ENCODE results near the gene RNASE7.

The RNASE7 gene

DNA sequence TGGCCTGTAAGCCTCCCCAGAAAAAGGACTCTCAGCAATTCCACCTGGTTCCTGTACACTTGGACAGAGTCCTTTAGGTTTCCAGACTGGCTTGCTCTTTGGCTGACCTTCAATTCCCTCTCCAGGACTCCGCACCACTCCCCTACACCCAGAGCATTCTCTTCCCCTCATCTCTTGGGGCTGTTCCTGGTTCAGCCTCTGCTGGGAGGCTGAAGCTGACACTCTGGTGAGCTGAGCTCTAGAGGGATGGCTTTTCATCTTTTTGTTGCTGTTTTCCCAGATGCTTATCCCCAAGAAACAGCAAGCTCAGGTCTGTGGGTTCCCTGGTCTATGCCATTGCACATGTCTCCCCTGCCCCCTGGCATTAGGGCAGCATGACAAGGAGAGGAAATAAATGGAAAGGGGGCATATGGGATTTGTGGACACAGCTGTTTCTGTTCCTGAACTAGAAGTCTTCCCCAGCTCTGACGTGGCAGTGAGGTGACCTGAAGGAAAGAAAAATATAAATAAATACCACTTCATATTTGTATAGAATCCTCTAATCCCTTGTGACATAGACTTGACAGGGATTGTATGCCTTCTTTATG, 1.3 kb downstream of the RNASE7 start:
- TF ChIP-seq, protein P1, sequence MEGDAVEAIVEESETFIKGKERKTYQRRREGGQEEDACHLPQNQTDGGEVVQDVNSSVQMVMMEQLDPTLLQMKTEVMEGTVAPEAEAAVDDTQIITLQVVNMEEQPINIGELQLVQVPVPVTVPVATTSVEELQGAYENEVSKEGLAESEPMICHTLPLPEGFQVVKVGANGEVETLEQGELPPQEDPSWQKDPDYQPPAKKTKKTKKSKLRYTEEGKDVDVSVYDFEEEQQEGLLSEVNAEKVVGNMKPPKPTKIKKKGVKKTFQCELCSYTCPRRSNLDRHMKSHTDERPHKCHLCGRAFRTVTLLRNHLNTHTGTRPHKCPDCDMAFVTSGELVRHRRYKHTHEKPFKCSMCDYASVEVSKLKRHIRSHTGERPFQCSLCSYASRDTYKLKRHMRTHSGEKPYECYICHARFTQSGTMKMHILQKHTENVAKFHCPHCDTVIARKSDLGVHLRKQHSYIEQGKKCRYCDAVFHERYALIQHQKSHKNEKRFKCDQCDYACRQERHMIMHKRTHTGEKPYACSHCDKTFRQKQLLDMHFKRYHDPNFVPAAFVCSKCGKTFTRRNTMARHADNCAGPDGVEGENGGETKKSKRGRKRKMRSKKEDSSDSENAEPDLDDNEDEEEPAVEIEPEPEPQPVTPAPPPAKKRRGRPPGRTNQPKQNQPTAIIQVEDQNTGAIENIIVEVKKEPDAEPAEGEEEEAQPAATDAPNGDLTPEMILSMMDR (IDR thresholded peaks at IDR 0.05; ENCODE audit: low read length, missing control alignments), result no peak
- DNase-seq (ENCODE audit: low read depth), result no peak
- no peak overlapping the region for H3K4me3 ChIP-seq (replicated peaks; ENCODE audit: low read depth, low read length)

DNA sequence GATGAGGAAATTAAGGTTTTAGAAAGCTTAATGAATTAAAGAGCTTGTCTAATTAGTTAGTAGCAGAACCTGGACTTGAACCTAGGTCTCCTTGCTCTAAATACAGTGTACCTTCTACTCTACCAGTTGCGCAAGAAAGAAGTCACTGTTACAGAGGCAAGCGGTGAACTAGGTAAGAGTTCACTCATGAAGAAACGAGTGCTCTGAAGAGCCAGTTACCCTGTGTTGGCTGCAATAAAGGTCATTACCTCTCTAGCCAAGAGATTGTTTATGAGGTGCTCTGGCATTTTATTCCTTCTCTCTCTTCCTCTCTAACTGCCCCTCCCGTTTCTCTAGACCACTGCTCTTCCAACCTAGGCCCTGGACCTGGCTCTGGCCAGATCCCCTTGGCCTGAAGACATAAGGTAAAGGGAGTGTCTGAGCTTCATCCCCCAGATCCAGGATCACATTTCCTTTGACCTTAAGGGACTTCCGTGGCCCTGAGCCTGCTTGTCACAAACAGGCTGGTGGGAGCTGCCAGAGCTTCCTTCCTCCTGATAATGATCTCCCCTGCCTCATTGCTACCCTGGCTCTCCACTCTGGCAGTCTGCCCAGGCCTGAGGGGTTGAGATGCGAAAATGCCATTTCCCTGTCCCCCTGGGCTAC, 1.9 kb downstream of the RNASE7 start:
- DNase-seq (ENCODE audit: low read depth), result no peak
- H3K4me3 ChIP-seq (replicated peaks; ENCODE audit: low read depth, low read length), result no peak overlapping the region
- TF ChIP-seq, protein P1 (IDR thresholded peaks at IDR 0.05; ENCODE audit: low read length, missing control alignments), result no peak

DNA sequence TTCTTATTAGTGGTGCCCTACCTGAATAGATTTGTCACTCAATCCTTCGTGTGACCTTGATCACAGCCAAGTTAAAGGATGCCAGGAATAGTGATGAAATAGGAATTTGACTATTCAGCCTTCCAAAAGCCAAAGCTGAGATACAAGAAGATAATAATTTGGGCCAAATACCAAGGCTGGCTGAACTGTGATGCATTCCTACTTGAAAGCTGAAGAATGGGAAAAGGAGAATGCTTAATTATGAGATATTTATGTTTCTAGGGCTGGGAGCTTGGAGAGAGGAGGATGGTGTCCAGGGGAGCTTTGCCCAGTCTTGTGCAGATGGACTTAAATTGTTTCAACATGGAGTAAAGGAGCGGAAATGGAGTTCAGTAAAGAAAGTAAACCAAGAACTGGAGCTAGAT, 5.2 kb downstream of the RNASE7 start:
- TF ChIP-seq, protein P1 (IDR thresholded peaks at IDR 0.05; ENCODE audit: low read length, missing control alignments), result no peak
- H3K4me3 ChIP-seq (replicated peaks; ENCODE audit: low read depth, low read length), result no peak overlapping the region
- DNase-seq (ENCODE audit: low read depth), result no peak

DNA sequence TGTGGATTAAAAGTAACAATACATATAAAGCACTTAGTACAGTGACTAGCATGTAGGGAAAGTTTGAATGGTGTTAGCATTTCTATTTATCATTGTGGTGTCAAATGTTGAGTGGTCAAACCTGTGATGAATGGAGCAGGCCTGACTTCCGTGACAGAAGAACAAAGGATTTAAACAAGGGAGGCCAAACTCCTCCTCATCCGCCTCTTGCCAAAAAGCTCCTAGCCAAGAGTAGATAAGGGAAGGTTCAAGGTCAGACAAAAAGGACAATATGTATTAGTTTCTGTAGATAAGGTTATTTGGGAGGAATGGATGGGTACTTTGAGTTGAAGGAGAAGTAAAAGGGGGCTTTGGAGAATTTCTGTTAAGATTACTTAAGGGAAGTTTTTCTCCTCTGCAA, 6.5 kb downstream of the RNASE7 start:
- TF ChIP-seq, protein P1 (IDR thresholded peaks at IDR 0.05; ENCODE audit: low read length, missing control alignments), result no peak
- peak; percentile 46 for DNase-seq (ENCODE audit: low read depth)
- H3K4me3 ChIP-seq (replicated peaks; ENCODE audit: low read depth, low read length), result no peak overlapping the region

DNA sequence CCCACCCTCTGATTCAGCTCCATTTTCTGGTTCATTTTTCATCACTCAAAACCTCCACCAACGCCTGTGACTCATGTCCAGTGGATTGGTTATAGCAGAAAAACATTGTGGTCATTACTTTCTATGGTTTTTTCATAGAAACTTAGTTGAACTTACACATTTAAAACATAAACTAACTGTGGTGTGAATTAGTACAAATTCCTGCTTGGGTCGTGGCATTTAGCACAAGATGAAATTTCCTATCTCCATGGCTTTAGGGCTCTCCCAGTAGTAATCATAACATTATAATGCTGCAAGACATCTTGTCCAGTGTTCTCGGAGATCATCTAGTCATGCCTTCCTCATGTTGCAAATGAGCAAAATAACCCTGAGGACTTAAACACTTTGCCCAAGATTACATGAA, 7.1 kb downstream of the RNASE7 start:
- no peak for DNase-seq (ENCODE audit: low read depth)
- H3K4me3 ChIP-seq (replicated peaks; ENCODE audit: low read depth, low read length), result no peak overlapping the region
- TF ChIP-seq, protein P1 (IDR thresholded peaks at IDR 0.05; ENCODE audit: low read length, missing control alignments), result no peak

DNA sequence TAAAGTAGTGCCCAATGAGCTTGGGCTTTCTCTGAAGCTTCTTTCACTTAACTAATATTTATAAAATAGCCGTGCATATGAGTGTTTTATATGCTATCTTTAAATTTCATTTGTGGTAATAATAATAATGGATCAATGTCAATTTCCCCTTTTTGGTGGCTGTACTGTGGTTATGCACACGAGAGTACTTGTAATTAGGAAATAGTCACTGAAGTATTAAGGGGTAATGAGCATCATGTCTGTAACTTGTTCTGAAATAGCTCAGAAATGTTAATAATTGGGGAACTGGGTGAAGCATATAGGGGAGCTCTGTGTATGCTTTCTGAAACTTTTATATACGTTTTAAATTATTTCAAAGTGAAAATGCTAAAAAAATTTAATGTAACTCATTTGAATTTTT, 8.4 kb downstream of the RNASE7 start:
- TF ChIP-seq, protein P1 (IDR thresholded peaks at IDR 0.05; ENCODE audit: low read length, missing control alignments), result no peak
- H3K4me3 ChIP-seq (replicated peaks; ENCODE audit: low read depth, low read length), result no peak overlapping the region
- no peak for DNase-seq (ENCODE audit: low read depth)

All from fibroblast of pulmonary artery (primary cell).